Measurements from ENCODE around the gene IRAK3. TPM values are rescaled to one million over a fixed set of nuclear protein-coding genes. Genes with fewer than 3 reads are reported as not detected.

The IRAK3 gene
- total RNA-seq, 1 experiment from 2014 or later: 2.4 TPM

DNA sequence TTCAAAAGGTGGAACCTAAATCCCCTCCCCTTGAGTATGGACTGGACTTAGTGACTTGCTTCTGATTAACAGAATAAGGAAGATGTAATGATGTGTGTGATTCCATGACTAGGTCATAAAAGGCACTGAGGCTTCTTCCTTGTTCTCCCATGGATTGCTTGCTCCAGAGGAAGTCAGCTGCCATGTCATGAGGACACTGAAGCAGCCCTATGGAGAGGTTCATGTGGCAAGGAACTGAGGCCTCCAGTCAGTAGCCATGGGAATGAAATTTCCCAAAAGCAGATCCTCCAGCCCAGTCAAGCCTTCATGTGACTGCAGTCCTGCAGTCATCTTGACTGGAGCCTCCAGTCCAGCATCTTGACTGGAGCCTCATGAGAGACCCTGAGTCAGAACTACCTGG lies 29.9 kb upstream of the IRAK3 start:
- intact Hi-C loops (cut with micrococcal nuclease; ENCODE audit: unreplicated experiment): no loop called here
- in situ Hi-C loops (cut with HindIII; ENCODE audit: low pct_unique_long_range_greater_than_20kb, low sequenced_read_pairs): no loop called here
- TF ChIP-seq SIN3A (IDR thresholded peaks at IDR 0.05; ENCODE audit: borderline replicate concordance, insufficient read depth, low read depth, low read length): no peak
- TF ChIP-seq, protein P1, sequence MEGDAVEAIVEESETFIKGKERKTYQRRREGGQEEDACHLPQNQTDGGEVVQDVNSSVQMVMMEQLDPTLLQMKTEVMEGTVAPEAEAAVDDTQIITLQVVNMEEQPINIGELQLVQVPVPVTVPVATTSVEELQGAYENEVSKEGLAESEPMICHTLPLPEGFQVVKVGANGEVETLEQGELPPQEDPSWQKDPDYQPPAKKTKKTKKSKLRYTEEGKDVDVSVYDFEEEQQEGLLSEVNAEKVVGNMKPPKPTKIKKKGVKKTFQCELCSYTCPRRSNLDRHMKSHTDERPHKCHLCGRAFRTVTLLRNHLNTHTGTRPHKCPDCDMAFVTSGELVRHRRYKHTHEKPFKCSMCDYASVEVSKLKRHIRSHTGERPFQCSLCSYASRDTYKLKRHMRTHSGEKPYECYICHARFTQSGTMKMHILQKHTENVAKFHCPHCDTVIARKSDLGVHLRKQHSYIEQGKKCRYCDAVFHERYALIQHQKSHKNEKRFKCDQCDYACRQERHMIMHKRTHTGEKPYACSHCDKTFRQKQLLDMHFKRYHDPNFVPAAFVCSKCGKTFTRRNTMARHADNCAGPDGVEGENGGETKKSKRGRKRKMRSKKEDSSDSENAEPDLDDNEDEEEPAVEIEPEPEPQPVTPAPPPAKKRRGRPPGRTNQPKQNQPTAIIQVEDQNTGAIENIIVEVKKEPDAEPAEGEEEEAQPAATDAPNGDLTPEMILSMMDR (IDR thresholded peaks at IDR 0.05): no peak
- TF ChIP-seq POLR2AphosphoS5 (IDR thresholded peaks at IDR 0.05; ENCODE audit: low read depth, low read length): no peak
- no peak for TF ChIP-seq TCF7L2 (IDR thresholded peaks at IDR 0.05; ENCODE audit: low read depth, low read length)
- TF ChIP-seq, protein P2, sequence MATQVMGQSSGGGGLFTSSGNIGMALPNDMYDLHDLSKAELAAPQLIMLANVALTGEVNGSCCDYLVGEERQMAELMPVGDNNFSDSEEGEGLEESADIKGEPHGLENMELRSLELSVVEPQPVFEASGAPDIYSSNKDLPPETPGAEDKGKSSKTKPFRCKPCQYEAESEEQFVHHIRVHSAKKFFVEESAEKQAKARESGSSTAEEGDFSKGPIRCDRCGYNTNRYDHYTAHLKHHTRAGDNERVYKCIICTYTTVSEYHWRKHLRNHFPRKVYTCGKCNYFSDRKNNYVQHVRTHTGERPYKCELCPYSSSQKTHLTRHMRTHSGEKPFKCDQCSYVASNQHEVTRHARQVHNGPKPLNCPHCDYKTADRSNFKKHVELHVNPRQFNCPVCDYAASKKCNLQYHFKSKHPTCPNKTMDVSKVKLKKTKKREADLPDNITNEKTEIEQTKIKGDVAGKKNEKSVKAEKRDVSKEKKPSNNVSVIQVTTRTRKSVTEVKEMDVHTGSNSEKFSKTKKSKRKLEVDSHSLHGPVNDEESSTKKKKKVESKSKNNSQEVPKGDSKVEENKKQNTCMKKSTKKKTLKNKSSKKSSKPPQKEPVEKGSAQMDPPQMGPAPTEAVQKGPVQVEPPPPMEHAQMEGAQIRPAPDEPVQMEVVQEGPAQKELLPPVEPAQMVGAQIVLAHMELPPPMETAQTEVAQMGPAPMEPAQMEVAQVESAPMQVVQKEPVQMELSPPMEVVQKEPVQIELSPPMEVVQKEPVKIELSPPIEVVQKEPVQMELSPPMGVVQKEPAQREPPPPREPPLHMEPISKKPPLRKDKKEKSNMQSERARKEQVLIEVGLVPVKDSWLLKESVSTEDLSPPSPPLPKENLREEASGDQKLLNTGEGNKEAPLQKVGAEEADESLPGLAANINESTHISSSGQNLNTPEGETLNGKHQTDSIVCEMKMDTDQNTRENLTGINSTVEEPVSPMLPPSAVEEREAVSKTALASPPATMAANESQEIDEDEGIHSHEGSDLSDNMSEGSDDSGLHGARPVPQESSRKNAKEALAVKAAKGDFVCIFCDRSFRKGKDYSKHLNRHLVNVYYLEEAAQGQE (IDR thresholded peaks at IDR 0.05; ENCODE audit: insufficient read depth in 1 of 2, low read depth in 2 of 2, low read length in 1 of 2): no peak
- no peak for DNase-seq (ENCODE audit: low read depth, low spot score)
- H3K4me3 ChIP-seq (ENCODE audit: low read depth in 2 of 2, low read length in 2 of 2): no peak overlapping the region
- H3K9me3 ChIP-seq (ENCODE audit: control insufficient read depth, insufficient read depth, low read depth, low read length): no peaks in the 10 kb centered on the region
- ATAC-seq: no peak
- BruUV-seq (replicated peaks): no TSS peak
- ChIA-PET POLR2A (interaction anchor here (0.7 kb wide), 1 partner anchor 111 kb away, joined by 3 read pairs; no protein-coding TSS in a partner anchor), CTCF (no interaction called here)
- no peak overlapping the region for H3K27ac ChIP-seq (ENCODE audit: low read length)
- H3K4me1 ChIP-seq (ENCODE audit: control insufficient read depth, insufficient read depth, low read length): peaks cover 4% of the 10 kb centered on the region; the same call in 1 of the 2 replicates
- no peaks in the 10 kb centered on the region; the same call in 1 of the 2 replicates for H3K36me3 ChIP-seq (ENCODE audit: control insufficient read depth, insufficient read depth, low read length)
- H3K27me3 ChIP-seq (ENCODE audit: control insufficient read depth, insufficient read depth, low read length): no peaks in the 10 kb centered on the region

DNA sequence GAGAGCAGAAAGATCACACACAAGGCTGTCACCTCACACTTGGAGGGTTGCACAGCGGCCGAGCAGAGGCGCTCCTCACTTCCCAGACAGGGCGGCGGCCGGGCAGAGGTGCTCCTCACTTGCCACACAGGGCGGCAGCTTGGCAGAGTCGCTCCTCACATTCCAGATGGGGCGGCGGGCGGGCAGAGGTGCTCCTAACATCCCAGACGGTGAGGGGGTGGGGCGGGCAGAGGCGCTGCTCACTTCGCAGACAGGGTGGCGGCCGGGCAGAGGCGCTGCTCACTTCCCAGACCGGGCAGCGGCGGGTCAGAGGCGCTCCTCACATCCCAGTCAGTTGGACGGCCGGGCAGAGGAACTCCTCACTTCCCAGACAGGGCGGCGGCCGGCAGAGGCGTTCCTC lies 28.3 kb upstream of the IRAK3 start:
- 0 out of 2 replicates have a peak, but pooled peaks cover 4% of the 10 kb centered on the region for H3K4me1 ChIP-seq (ENCODE audit: control insufficient read depth, insufficient read depth, low read length)
- no peak for ATAC-seq
- no TSS peak for BruUV-seq (replicated peaks)
- H3K4me3 ChIP-seq (ENCODE audit: low read depth in 2 of 2, low read length in 2 of 2): no peak overlapping the region
- no peak overlapping the region for H3K27ac ChIP-seq (ENCODE audit: low read length)
- in situ Hi-C loops (cut with HindIII; ENCODE audit: low pct_unique_long_range_greater_than_20kb, low sequenced_read_pairs): no loop called here
- no peak for DNase-seq (ENCODE audit: low read depth, low spot score)
- H3K36me3 ChIP-seq (ENCODE audit: control insufficient read depth, insufficient read depth, low read length): no peaks in the 10 kb centered on the region; the same call in 1 of the 2 replicates
- TF ChIP-seq, protein P2 (IDR thresholded peaks at IDR 0.05; ENCODE audit: insufficient read depth in 1 of 2, low read depth in 2 of 2, low read length in 1 of 2): no peak
- TF ChIP-seq POLR2AphosphoS5 (IDR thresholded peaks at IDR 0.05; ENCODE audit: low read depth, low read length) (no peak), SIN3A (IDR thresholded peaks at IDR 0.05; ENCODE audit: borderline replicate concordance, insufficient read depth, low read depth, low read length) (no peak), TCF7L2 (IDR thresholded peaks at IDR 0.05; ENCODE audit: low read depth, low read length) (no peak)
- TF ChIP-seq, protein P1 (IDR thresholded peaks at IDR 0.05): no peak
- CTCF ChIA-PET: no interaction called here
- H3K9me3 ChIP-seq (ENCODE audit: control insufficient read depth, insufficient read depth, low read depth, low read length): peaks cover 7% of the 10 kb centered on the region; the same call in 1 of the 2 replicates
- intact Hi-C loops (cut with micrococcal nuclease; ENCODE audit: unreplicated experiment): no loop called here
- POLR2A ChIA-PET: no interaction called here
- no peaks in the 10 kb centered on the region for H3K27me3 ChIP-seq (ENCODE audit: control insufficient read depth, insufficient read depth, low read length)
